HG03175 (cell line): Measurements from ENCODE around the gene CHST14.

ENCODE experiments used
- ATAC-seq: cut with Tn5 transposase; IDR thresholded peaks from one replicate; pipeline ENCODE4 v1.9.1; 2021; ENCODE audit warnings: mild to moderate bottlenecking, moderate library complexity; ENCODE audit not compliant: unreplicated experiment

CHST14 gene, protein sequence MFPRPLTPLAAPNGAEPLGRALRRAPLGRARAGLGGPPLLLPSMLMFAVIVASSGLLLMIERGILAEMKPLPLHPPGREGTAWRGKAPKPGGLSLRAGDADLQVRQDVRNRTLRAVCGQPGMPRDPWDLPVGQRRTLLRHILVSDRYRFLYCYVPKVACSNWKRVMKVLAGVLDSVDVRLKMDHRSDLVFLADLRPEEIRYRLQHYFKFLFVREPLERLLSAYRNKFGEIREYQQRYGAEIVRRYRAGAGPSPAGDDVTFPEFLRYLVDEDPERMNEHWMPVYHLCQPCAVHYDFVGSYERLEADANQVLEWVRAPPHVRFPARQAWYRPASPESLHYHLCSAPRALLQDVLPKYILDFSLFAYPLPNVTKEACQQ

DNA sequence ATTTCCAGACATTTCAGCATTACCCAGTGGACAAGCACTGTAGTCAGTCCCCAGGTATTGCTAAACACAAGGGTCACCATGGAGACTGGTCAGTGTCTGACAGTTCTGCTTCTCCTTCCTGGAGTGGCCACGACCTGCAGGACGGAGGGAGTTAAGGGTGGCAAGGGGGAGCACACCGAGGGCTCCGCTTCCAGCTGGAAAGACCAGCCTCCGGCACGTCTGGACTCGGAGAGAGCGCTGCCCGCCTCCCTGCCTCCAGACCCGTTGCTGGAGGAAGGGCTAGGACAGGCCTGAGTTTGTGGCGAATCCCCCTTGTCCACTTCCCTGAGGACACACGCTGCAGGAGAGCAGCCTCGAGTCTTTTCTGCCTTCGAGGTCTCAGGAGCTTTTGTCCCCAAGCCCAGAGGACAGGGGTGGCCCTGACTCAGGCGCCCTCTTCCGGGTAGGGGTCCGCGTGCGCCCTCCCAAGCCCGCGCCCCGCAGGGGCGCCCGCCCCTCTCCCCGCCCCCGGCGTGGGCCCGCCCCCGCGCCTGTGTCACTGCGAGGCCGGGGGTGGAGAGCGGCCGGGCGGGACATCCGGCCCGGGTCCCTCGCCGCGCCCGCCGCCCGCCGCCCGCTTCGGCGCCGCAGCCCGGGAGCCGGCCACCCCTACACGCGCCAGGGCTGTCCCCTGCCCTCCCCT, at the start of gene CHST14:
Gene CHST14 (plus strand): TSS at position 562 of the 682 bp plus-strand sequence. CDS start 230 bp downstream, outside the sequence.
- ATAC-seq, result peak; percentile 74

DNA sequence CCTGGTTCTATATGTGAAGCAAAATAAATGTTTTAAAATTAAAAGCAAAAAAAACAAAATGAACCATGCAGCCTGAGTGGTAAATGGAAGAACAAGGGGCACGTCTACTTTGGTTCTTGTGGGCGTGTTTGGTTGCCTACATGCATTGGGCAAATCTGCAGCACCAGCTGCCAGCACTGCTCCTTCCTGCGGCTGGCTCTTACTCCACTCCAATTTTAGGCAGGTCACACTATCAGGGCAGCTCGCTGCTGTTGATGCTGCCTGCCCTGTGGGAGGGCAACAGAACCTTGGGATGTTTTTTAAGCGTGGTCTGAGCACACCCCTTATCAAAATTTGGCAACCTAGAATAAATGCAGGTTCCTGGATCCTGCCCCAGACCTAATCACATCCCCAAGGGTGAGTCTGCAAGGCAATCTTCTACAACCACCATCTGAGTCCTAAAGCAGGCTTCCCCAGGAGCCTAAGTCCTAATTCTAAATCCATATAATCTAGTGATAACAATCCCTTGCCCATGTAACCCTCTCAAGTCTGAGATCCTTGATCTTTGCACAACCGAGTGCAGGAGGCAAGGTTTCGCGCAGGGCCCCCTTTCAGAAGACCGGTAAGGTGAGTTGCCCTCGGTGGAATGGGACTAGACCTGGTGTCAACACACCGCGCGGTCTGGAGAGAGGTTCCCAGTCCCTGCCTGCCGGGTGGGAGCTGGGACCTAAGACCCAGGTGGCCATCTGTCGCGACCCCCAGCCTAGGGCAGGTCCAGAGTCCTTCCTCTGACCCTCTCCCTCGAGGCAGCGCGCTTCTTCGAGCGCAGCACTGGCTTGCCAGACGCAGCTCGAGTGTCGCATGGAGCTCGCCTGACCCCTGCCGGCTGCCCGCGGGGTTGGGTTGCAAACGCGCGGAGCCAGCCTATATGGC, 49.3 kb upstream of the CHST14 start:
- ATAC-seq, result peak; percentile 75

DNA sequence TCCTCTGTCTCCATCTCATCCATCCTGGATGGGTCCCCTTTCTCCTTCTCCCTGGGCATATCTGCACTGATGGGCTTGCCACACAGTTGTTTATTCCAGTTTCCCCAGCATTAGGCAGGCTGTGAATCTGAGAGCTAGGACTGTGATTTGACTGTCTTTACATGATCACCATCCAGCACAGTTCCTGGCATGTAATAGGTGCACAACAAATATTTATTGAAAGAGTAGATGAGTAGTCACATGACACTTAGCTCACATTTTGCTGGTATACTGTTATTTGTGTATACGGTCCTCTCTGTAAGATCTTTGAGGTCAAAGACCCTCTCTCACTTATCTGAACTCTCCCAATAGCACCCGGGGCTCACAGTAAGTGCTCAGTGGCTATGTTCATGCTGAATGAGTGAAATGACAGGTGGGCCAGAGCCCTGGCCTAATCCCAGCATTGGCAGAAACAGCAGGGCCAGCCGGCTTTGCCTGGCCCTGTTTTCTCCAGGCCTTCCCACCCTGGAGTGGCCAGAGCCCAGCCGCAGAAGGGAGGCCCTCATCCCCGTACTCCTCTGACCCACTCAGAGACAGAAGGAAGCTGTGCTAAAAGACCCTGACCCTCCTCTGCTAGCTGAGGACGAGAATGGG, 46.2 kb upstream of the CHST14 start:
- ATAC-seq, result no peak

DNA sequence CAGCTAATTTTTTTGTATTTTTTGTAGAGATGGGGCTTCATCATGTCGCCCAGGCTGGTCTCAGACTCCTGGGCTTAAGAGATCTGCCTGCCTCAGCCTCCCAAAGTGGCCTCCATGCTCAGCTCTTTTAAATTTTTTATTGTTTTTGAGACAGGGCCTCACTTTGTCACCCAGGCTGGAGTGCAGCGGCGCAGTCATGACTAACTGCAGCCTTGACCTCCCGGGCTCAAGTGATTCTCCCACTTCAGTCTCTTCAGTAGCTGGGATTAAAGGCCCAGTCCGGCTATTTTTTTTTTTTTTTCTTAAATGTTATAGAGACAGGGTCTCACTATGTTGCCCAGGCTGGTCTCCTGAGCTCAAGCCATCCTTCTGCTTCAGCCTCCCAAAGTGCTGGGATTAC, 45.1 kb upstream of the CHST14 start:
- ATAC-seq, result no peak

DNA sequence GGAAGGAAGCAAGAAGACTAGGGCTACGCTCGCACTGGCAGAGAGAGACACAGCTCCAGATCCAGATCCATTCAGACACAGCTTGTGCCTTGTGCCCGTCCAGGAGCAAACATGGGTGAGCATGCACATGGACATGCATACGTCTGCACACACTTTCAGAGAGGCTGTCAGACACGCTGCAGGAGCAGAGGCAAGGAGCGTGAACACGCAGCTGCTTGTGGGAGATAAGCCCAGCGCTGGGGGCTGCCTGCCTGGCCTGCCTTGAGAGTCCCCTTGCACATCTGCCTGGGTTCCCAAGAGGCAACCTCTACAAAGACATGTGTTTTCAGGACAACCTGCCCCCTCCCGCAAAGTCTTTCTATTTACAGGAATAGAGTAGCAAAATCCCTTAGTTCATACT, 43.6 kb upstream of the CHST14 start:
- ATAC-seq, result no peak

DNA sequence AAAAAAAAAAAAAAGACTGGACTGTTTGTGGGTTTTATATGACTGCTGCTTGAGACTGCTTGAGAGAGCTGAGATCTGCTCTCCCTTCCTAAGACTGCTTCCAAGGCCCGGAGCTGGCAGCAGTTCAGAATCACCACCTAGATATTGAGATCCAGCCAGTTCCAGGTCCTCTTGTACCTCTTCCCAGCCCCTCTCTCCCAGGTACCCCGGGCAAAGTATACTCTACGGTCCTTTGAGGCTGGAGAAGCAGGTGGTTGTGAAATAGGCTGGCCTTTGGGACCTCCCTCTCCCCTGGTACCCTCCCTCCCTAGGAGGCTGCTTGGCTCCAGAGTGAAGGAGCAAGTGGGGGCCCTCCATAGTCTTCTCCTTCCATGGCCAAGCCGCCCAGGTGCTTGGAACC, 42.6 kb upstream of the CHST14 start:
- ATAC-seq, result no peak

DNA sequence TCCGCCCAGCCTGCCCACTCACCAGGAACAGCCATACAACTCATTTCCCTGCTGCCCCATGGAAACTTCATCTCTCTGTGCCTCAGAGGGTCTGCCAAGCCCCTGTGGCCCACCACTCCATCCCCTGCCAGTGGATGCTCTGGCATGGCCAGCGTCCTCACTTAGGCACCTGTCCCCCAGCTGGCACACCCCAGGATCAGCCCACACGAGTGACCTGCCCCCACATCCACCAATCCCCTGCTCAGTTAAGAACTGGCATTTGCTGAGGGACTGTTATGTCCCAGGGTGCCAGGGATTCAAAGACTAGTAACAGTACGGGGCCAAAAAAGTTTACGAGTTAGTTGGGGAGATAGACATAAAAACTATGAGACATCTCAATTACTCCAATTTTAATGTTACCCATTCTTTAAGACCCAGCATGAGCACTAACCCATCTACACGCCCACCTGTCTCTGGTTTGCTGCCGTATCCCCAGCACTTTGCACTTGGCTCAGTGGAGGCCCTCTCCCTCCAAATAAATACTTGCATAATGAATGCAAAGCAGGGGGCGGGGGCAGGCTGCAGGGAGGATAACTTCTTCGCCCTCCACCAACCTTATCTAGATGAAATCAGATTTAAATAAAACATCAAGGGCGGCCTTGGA, 41.6 kb upstream of the CHST14 start:
- no peak for ATAC-seq

DNA sequence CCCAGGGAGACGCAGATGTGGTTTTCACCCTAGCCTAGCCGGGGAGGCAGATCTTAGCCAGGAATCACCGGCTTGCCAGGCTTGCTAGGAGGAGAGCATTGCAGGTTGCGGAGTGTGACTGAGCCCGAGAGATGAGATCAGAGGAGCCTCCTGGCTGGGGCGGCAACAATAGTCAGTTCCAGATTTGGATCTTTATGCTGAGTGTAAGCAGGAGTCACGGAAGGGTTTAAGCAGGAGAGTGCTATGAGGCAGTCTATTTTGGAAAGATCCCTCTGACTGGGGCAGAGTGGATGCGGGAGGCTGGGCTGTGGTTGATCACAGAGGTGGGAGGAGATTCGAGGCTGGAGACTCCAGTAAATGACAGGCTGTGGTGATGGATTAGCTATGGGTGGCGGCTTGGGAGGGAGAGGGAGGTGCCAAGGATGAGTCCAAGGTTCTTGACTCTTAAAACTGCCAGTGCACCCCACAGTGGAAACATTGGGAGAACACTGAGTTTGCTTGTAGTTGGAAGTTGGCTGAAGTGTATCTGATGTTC, 40.4 kb upstream of the CHST14 start:
- no peak for ATAC-seq

DNA sequence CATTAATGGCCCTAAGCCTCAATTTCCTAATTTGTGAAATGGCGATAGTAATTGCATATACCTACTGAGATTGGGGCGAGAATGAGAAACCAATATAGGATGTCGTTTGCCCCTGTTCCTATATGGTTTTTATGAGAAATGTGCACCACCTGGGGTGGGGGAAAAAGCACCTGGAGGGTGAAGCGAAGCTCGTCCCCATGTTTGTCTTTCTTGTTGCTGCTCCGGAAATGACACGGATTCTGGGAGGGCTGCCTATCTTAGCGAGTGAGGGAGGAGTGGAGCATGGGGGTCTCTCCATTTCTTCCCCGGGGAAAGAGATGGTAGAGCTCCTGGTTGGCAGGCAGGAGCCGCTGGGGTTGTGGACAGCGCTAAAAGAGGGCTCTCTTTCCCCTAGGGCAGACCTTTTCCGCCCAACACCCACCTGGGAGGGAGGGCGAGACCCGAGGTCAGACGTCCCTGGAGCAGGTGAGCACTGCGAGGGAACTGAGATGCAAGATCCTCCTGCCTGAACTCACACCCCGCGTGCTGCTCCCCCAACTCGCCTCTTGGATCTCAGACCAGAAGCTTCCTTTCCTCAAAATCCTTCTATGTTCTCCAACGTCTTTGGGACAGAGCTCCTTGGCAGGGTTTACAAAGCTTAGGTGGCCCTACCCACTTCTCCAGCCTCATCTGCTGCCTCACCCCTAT, 35.6 kb upstream of the CHST14 start:
- ATAC-seq, result no peak

DNA sequence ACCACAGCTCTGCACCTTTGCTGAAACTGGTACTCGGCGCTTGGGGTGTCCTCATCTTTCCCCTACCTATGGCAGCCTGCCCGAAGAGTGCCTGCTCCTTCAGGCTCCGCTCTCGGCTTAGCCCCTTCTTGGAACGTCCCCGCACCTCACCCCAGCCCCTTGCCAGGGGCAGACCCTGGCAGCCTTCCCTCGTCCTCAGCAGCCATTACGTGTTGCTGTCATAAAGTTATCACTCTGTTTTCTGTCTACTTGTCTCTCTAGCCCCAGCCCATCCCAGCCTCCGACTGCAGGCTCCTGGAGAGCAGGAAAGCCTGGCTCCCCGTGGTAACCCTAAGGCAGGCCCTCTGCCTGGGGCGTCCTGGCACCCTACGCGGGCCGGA, 35.1 kb upstream of the CHST14 start:
- ATAC-seq, result no peak

DNA sequence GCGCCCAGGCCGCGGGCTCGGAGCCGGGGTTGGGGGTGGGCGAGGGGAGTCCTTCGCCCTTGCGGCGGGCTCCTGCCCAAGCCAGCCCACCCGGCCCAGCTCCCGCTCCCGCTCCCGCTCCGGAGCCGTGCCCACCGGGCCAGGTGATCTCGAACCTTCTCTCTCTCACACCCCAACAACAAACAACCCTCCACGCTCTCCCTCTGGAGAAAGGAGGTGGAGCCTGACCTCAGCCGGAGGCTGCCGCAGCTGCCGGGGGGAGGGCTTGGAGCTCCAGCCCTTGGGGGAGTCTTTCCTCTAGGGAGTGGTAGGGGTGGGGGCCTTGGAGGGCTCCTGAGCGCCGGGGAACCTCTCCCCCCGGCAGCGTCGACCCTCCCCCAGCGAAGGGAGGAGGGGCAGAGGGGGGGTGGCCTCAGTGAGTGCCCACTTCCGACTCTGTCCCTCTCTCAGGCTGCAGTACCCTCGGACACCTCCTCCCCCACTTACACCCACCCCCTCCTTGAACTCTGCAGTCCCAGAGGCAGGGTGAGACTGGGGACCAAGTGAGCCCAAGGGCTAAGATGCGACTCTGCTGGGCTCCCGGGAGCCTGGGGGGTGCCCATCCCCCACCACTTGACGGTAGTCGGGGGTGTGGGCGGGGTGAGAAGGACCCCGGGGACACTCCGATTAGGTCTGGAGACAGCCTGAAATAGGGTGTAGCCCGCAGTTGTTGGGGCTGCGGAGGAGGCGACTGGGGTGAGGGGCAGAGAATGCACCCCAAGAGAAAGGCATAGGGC, 34.5 kb upstream of the CHST14 start:
- ATAC-seq, result no peak

DNA sequence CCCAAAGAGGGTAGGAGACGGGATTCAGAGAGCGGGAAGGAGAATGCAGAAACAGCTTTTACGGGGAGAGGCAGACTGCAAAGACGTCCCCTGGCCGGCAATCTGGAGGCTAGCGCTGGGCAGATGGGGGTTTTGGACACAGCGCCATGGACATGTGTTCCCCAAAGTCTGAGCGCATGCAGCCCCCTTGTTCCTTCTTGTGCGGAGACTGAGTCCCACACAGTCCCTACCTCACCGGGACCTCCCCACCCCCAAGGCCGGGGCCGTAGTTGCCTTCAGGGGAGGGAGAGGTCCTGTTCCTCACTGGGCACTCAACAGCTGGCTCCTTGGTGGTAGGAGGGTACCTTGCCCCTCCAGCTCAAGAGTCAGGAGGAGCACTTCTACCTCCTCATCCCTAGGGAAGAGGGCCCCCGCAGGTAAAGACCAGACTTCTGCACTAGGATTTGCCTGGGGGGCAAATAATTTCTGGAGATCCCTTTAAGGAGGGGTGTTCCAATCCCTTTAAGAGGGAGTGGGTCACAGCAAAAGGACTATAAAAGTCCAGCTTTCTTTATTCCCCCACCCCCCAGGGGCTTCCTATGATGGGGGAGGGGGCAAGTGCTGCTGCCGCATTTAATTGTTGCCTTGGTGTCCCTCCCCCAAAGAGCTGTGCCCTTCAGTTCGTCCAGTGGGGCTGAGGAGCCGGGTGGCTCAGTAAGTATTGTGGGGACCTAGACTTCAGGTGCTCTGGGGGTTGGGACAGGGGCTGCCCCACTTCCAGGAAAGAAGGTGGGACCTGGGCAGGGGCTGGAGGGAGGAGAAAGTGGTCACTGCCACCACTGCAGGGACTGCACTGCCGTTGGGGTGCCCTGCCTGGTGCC, 33.7 kb upstream of the CHST14 start:
- ATAC-seq, result no peak

DNA sequence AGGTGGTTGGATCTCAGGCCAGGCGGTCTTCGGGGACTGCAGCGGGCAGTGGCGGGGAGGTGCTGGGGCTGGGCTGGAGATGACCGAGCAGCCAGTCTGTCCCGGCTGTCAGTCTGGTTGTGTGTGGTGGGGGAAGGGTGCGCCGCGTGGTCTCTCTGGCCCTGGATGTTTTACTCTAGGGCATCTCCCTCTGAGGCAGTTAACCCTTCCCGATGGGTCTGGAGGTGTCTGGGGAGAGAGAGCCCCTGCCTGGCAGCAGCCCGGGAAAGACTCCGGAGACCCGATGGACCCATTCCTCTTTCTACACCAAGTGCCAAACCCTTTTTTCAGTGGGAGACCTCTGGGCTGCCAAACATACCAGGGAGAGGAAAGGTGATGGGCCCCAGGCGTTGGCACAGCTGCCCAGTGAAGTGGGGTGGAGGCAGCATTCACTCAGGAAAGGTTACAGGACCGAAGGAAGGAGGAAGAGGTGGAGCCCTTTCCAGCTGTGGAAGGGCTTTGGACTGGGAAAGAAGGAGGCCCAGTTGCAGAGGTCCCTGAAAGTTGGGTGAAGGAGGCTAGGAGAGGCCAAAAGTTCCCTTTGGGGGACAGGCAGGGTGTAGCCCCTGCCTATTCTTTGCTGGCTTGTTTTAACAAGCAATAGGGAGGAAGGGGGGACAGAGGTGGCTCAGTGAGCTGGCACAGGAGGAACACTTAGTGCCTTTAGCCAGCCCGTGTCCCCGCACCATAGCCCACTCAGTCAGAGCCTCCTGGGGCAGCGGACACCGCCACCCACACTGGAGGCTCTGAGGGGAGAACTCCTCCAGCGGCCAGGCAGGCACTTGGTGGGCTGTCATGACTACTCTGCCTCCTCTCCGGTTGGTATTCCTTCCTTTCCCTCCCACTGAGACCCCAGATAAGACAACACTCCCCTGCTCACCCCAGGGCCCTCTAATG, 32.8 kb upstream of the CHST14 start:
- ATAC-seq, result no peak

DNA sequence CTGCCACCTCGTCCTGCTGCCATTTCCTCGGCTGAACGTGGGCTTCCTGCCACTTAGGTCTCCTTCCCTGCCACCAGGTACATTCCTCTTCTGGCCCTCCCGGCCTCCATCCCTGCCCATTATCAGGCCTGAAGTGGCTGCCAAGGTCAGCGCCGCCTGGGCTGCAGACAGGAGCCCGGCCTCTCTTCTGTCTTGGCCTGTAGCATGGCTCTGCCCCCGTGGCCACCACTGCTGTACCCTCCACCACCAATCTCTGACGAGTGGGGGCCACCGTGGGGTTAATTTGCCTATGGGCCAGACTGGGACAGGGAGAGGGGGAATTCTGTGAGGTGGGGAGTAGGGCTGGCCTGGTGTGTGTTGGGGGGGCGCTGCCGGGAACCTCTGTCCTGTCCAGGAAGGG, 32.1 kb upstream of the CHST14 start:
- ATAC-seq, result no peak

DNA sequence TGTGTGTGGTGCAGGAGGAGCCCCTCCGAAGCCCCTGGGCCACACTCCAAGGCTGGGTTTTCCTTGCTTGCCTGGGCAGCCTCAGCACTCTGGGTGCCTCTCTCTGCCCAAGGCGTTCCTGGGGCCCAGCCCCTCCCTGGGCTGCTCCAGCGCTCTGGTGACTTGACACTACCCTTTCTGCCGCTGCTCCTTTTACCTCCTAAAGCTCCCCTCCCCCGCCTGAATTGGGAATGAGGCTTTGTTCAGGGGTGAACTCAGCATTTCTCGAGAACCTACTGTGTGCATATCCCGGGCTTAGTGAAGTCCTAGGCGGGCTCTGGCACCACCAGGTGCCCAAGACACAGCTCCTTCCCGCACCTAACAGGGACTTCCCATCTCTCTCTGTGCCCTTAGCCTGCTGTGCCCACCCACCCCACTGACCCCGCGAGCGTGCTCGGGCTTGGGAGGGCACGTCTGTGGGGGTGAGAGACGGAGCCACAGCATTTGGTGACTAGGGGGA, 31.3 kb upstream of the CHST14 start:
- ATAC-seq, result no peak

DNA sequence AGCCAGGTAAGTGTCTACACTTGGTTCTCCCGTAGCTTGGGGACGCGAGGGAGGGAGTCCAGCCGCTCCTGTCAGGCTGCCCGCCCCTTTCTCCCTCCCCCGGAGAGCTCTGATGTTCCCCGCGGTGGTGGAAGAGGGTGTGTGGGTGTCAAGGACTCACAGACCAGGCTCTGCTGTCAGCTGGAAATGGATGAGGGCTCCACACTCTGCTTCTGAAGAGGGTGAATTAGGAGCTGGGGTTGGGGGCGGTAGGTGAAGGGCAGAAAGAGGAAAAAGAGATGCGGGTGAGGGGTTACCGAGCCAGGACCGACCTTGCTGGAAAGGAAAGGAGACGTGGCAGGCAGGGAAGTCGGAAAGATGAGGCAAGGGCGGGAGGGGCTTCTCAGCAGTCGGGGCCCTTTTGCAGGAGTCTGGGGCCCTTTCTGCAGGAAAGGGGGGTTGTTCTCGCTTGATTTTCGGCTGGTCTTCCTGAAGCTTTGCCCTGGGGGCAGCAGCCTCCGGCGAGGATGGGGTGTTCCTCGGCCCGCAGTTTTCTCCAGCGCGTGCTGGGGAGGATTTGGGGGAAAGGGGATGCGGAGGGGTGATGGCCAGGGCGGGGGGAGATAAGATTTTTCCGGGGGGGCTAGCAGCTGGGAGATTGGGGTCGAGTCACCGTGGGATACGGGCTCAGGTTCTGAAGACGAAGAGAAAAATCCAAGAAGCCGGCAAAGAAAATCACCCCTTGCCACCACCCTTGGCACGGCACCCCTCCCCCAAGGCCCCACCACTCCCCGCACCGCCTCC, 30.6 kb upstream of the CHST14 start:
- no peak for ATAC-seq
